Ovary (tissue), 10 donors: ENCODE measurements around the gene BLOC1S3. TPM values are rescaled to one million over a fixed set of nuclear protein-coding genes. Genes with fewer than 3 reads are reported as not detected.

ENCODE experiments used
- DNase-seq, 5 donors: peaks; one replicate each; pipeline ENCODE4 v3.0.0-alpha.2; 2019 to 2020
- H3K27ac ChIP-seq, 2 donors: fragments of 200-600 bp; one replicate each; pipeline versions ENCODE4 v1.5.1 to v1.8.0; 2019 to 2022
- H3K27me3 ChIP-seq: fragments of 200-600 bp; one replicate; pipeline ENCODE4 v1.8.0; 2022
- H3K36me3 ChIP-seq: fragments of 200-600 bp; sonication (generic); one replicate; pipeline ENCODE4 v1.5.1; 2019
- H3K4me1 ChIP-seq: one replicate; pipeline ENCODE4 v1.8.1; 2013; ENCODE audit warnings: mild to moderate bottlenecking, moderate library complexity; ENCODE audit not compliant: insufficient read depth
- H3K4me3 ChIP-seq: fragments of 200-600 bp; sonication (generic); one replicate; pipeline ENCODE4 v1.5.1; 2017
- H3K9me3 ChIP-seq, 2 donors: fragments of 200-600 bp in 1 of 2; sonication (generic) in 1 of 2; one replicate each; pipeline versions ENCODE4 v1.5.1 to v1.8.1; 2013 to 2019; ENCODE audit warnings: mild to moderate bottlenecking in 1 of 2, moderate library complexity in 1 of 2
- EP300 ChIP-seq: sonication (generic); formaldehyde crosslinking; IDR thresholded peaks from one replicate; pipeline ENCODE4 v1.6.1; 2017; ENCODE audit warnings: antibody characterized with exemption
- POLR2A ChIP-seq: fragments of 450-650 bp; IDR thresholded peaks from one replicate; pipeline ENCODE4 v1.6.1; 2017; ENCODE audit warnings: antibody characterized with exemption, mild to moderate bottlenecking, moderate library complexity
- WGBS, 3 donors: extraction: QIAGEN DNeasy Blood & Tissue Kit in 1 of 3; methylation state at CpG; one replicate each; pipeline versions ENCODE4 v1.1.5 to v1.1.7; 2013 to 2017; 5-methylcytosine and 5-hydroxymethylcytosine counted together
- intact Hi-C, 4 donors: fragments of 100-400 bp; cut with DNase I; formaldehyde crosslinking; loops; one replicate each; pipeline versions ENCODE4 v1.11.0 to v1.15.1; 2022 to 2023
- long read RNA-seq, 3 donors: library from polyadenylated mRNA in 2 of 3; unstranded in 2 of 3; transcript quantifications; one replicate each; pipeline ENCODE4 v2.0.0 and lab custom pipeline, GENCODE V29; 2021 to 2026
- polyA plus RNA-seq, 2 donors: library from polyadenylated mRNA; stranded (reverse); fragments of 200-250 nt in 1 of 2; fragments of 350-450 nt in 1 of 2; fragmentation: Illumina TruSeq in 1 of 2; extraction: RNeasy Lipid Tissue Mini Kit (QIAGEN cat#74804) in 1 of 2; gene quantifications; one replicate each; pipeline ENCODE4 v1.2.3, GENCODE V29; 2013 to 2014
- total RNA-seq, 7 donors: library from RNA; depleted of rRNA in 2 of 7; stranded (reverse); fragments of >200 nt in 2 of 7; fragmentation: NEBNext Ultra II Directional in 3 of 7; extraction: Animal tissue kit (Norgen Biotek cat#: 25700) in 3 of 7; gene quantifications; one replicate each; pipeline versions ENCODE4 v1.1.0 to v1.2.4, GENCODE V29; 2016 to 2023
- TF ChIP-seq, protein P1 (sequence below), 3 donors: fragments of 450-650 bp in 2 of 3; fragments of 200-600 bp in 1 of 3; IDR thresholded peaks; one replicate each; pipeline versions ENCODE4 v1.5.1 to v1.8.0; 2016 to 2022; ENCODE audit warnings: antibody characterized with exemption in 3 of 3, mild to moderate bottlenecking in 1 of 3
- donor health status: DM: no; HTN: no; CAD: no; lungs with moderate emphysema.
- donor health status: DM: no; HTN: no; CAD: no.
- donor health status: Bipolar disorder and iron deficiency.
- donor health status: DM: yes; HTN: yes; CAD: no.
- donor health status: DM: no; HTN: no; CAD: no.
- donor health status: DM: yes; HTN: yes; CAD: no.

The BLOC1S3 gene, protein sequence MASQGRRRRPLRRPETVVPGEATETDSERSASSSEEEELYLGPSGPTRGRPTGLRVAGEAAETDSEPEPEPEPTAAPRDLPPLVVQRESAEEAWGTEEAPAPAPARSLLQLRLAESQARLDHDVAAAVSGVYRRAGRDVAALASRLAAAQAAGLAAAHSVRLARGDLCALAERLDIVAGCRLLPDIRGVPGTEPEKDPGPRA
- total RNA-seq (10 to 100 TPM in 4 of 7 donors, 1 to 10 TPM in 3; 4.1 to 12.6 (median 11.9) TPM), polyA plus RNA-seq (10 to 100 TPM in 1 of 2 donors, 1 to 10 TPM in 1; 5.2 to 11.3 TPM)
- long read RNA-seq, donor 1, partial matches to known transcripts, result 0 of 4 reads
- long read RNA-seq, donor 1, other reads (novel, unspliced or antisense), result 0 of 4 reads
- long read RNA-seq, donor 2, partial matches to known transcripts, result 0 of 5 reads
- long read RNA-seq, donor 2, other reads (novel, unspliced or antisense), result 0 of 5 reads
- long read RNA-seq, donor 3, transcript BLOC1S3-202 (1 exons, 732 nt), result major isoform, 10 of 15 reads
- long read RNA-seq, donor 3, partial matches to known transcripts, result 0 of 15 reads
- long read RNA-seq, donor 3, other reads (novel, unspliced or antisense), result 1 of 15 reads

DNA sequence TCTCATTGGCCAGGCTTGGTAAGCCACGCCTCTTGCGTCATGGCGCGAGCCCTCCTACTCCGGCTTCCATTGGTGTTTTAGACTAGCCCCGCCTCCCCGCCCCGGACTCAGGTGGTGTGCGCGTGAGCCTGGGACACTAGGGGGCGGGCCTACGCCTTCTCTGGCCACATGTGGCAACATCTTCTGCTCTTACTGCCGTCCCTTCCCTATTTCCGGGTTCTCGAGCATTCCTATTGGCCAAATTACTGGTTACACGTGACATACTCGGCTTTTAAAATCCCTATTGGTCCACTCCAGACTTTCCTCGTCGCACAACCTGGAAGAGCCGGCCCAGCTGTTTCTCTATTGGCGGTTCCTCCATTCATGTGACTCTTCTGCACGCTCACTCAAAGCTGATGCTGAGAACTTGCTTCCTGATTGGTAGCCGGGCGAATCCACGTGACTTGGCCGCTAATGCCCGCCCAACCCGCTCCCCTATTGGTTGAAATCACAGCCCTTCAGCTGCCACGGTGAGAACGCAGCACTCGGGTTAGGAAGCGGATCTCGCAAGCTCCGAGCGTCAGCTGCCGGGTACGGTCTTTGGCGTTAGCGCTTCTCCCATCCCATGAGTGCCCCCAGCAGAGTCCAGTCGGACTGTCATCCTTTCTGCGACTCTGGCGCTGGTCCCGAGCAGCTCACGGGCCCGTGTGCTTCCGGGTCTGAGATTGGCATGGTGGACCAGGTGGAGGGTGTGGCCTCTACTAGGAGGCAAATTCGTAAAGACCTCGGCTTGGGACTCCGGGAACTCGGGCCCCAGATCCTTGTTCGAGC is at the start of gene BLOC1S3:
BLOC1S3 (plus strand) TSS at position 523 of the 810 bp plus-strand sequence. CDS start 513 bp downstream, outside the sequence.
- H3K4me3 ChIP-seq, result peak within 1 kb of the TSS; percentile 75
- no peaks in the 10 kb centered on the region for H3K9me3 ChIP-seq
- intact Hi-C loops, result no loop called here
- peaks cover 7% of the 10 kb centered on the region for H3K4me1 ChIP-seq
- no peaks in the 10 kb centered on the region for H3K36me3 ChIP-seq
- peak; percentile 100 for DNase-seq
- 0 to 1% (median 0%) methylated on average over 50 to 51 of the region's 51 CpGs for WGBS, 3 donors
- TF ChIP-seq POLR2A (peak; percentile 79), EP300 (peak; percentile 77)
- TF ChIP-seq, protein P1, sequence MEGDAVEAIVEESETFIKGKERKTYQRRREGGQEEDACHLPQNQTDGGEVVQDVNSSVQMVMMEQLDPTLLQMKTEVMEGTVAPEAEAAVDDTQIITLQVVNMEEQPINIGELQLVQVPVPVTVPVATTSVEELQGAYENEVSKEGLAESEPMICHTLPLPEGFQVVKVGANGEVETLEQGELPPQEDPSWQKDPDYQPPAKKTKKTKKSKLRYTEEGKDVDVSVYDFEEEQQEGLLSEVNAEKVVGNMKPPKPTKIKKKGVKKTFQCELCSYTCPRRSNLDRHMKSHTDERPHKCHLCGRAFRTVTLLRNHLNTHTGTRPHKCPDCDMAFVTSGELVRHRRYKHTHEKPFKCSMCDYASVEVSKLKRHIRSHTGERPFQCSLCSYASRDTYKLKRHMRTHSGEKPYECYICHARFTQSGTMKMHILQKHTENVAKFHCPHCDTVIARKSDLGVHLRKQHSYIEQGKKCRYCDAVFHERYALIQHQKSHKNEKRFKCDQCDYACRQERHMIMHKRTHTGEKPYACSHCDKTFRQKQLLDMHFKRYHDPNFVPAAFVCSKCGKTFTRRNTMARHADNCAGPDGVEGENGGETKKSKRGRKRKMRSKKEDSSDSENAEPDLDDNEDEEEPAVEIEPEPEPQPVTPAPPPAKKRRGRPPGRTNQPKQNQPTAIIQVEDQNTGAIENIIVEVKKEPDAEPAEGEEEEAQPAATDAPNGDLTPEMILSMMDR (IDR thresholded peaks at IDR 0.05), result peak; percentile 18 to 29 (median 21)
- peak within 1 kb of the TSS; percentile 55 to 71 for H3K27ac ChIP-seq
- H3K27me3 ChIP-seq, result no peaks in the 10 kb centered on the region

DNA sequence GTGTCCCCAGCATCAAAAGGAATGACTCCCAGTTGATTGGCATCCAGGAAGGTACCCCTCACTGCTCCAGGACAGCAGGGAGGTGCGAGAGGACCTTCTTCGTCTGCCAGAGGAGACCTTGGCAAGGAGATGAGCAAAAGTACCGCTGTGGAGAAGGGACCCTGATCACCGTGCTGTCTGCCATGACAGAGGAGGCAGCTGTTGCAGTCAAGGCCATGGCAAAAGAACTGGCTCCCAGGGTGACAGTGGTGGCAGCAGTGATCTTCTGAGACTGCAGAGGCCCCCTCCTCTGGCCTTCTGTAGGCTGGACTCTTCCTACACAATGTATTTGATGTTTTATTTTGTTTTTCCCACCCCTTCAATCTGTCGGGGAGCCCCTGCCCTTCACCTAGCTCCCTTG is 49.8 kb upstream of the BLOC1S3 start:
- Histone ChIP-seq H3K4me3 (no peak overlapping the region), H3K27me3 (no peaks in the 10 kb centered on the region), H3K27ac (no peak overlapping the region), H3K36me3 (no peaks in the 10 kb centered on the region), H3K9me3 (no peaks in the 10 kb centered on the region), H3K4me1 (no peaks in the 10 kb centered on the region)
- TF ChIP-seq, protein P1 (IDR thresholded peaks at IDR 0.05), result no peak
- TF ChIP-seq POLR2A, result no peak
- TF ChIP-seq EP300, result no peak
- no peak for DNase-seq
- 71 to 85% (median 73%) methylated on average over 5 of the region's 5 CpGs for WGBS, 3 donors
- intact Hi-C loops, result no loop called here

DNA sequence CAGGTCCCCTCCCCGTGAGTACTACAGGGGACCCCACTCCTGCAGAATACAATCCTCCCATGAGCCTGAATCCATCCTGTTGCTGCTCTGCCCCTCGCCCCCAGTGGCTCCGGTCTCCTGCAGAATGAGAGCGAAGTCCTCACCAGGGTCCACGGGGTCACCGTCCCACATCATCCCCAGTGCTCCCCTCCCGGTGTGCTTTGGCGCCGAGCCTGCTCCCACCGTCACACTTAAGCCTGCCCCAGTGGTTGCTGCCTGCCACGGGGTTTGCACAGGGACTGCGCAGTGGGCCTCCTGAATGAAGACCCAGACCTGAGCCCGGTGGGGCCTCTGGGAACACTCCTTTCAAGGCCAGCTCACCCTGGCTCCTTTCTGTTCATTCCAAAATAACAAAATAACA is 48.3 kb upstream of the BLOC1S3 start:
- no peak for DNase-seq
- Histone ChIP-seq H3K27me3 (no peaks in the 10 kb centered on the region), H3K4me3 (no peak overlapping the region), H3K9me3 (no peaks in the 10 kb centered on the region), H3K4me1 (no peaks in the 10 kb centered on the region), H3K36me3 (no peaks in the 10 kb centered on the region), H3K27ac (no peak overlapping the region)
- WGBS, 3 donors, result 69 to 78% (median 74%) methylated on average over 13 of the region's 13 CpGs
- TF ChIP-seq, protein P1 (IDR thresholded peaks at IDR 0.05), result no peak
- TF ChIP-seq EP300 (no peak), POLR2A (no peak)
- intact Hi-C loops, result no loop called here

DNA sequence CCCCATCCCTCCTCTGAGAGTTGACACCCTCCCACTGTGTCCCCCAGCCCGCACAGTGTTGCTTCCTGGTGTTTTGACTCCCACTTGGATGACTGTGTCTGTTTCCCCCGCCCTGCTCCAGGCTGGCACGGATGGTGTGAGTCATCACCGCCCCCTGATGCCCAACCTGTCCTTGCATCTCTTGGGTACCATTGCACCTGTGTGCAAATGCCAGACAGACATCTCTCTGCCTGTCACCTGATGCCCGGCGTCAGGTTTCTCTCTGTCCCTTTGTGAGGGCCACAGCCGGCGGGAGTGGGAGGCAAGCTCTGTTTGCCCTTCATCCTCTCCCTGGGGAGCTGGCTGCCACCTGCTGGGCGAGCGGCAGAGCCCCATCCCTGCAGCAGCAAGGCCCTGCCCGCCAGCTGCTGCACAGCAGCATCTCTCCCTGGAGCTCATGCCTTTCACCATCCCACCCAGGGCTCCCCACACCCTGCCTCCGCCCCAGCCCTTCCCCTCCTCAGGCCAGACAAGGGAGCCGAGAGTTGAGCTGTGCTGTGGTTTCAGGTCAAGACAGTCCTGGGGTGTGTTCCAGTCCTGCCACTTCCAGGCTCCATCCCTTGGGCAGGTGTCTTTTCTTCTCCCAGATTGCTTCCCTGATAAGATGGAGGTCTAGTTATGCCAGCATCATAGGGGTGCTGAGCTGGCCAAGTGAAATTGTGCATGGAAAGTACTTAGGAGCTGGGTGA is 47.5 kb upstream of the BLOC1S3 start:
- WGBS, 3 donors, result 69 to 72% (median 70%) methylated on average over 13 of the region's 13 CpGs
- no peak for DNase-seq
- Histone ChIP-seq H3K9me3 (no peaks in the 10 kb centered on the region), H3K4me1 (no peaks in the 10 kb centered on the region), H3K4me3 (no peak overlapping the region), H3K36me3 (no peaks in the 10 kb centered on the region), H3K27me3 (no peaks in the 10 kb centered on the region), H3K27ac (no peak overlapping the region)
- intact Hi-C loops, result no loop called here
- no peak for TF ChIP-seq EP300
- TF ChIP-seq, protein P1 (IDR thresholded peaks at IDR 0.05), result no peak
- no peak for TF ChIP-seq POLR2A
